ENCODE measurements around the gene WWTR1. TPM values are rescaled to one million over a fixed set of nuclear protein-coding genes. Genes with fewer than 3 reads are reported as not detected.

WWTR1 gene
- polyA plus RNA-seq, 1 donor (not counting 4 experiments of a cell fraction or from before 2014, with no cell fraction given), result 77.3 TPM

DNA sequence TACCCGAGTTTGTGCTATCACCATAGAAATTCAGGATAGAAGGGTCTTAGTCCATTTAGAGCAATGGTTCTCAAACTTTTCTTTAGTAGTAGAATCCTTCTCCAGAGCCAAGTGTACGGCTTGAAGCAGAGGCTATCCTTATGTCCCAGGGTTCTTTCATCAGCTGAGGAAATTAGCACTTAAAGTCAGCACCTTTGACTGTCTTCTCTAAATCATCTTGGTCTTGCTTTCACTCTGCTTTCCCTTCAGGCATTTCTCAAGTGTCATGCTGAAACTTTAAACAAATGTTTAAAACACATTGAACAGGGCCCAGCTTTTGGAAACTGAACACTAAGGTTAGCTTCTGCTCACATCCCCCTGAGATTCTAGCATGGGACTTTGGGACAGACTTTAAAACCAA, 105.1 kb downstream of the WWTR1 start:
- H3K4me3 ChIP-seq (ENCODE audit: control insufficient read depth in 2 of 3, extremely low read depth in 1 of 3, insufficient read depth in 2 of 3, low read depth in 1 of 3, low read length in 3 of 3), result no peak overlapping the region
- no peaks in the 10 kb centered on the region for H3K36me3 ChIP-seq (ENCODE audit: control insufficient read depth in 2 of 2, extremely low read depth in 1 of 2, insufficient read depth in 2 of 2, low read length in 2 of 2)
- dilution Hi-C loops (cut with MboI; ENCODE audit: extremely low pct_ligation_motif_present, low sequenced_read_pairs), result no loop called here
- no peaks in the 10 kb centered on the region for H3K9me1 ChIP-seq (ENCODE audit: control insufficient read depth, extremely low read depth, insufficient read depth, low read length)
- no peak for FAIRE-seq
- no peaks in the 10 kb centered on the region for H3K9me3 ChIP-seq (ENCODE audit: control insufficient read depth, low read depth, low read length)
- H2AFZ ChIP-seq (ENCODE audit: control insufficient read depth, low read length), result no peak overlapping the region
- H3K27ac ChIP-seq (ENCODE audit: control insufficient read depth, insufficient read depth, low read length), result no peak overlapping the region
- no peak overlapping the region for H3K9ac ChIP-seq (ENCODE audit: control insufficient read depth, extremely low read depth, insufficient read depth, low read length)
- H3K4me2 ChIP-seq (ENCODE audit: control insufficient read depth, extremely low read depth, insufficient read depth, low read depth, low read length), result no peak overlapping the region
- H3K4me1 ChIP-seq (ENCODE audit: control insufficient read depth, extremely low read depth, insufficient read depth, low read length), result peaks cover 25% of the 10 kb centered on the region
- TF ChIP-seq, protein P1, sequence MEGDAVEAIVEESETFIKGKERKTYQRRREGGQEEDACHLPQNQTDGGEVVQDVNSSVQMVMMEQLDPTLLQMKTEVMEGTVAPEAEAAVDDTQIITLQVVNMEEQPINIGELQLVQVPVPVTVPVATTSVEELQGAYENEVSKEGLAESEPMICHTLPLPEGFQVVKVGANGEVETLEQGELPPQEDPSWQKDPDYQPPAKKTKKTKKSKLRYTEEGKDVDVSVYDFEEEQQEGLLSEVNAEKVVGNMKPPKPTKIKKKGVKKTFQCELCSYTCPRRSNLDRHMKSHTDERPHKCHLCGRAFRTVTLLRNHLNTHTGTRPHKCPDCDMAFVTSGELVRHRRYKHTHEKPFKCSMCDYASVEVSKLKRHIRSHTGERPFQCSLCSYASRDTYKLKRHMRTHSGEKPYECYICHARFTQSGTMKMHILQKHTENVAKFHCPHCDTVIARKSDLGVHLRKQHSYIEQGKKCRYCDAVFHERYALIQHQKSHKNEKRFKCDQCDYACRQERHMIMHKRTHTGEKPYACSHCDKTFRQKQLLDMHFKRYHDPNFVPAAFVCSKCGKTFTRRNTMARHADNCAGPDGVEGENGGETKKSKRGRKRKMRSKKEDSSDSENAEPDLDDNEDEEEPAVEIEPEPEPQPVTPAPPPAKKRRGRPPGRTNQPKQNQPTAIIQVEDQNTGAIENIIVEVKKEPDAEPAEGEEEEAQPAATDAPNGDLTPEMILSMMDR (optimal IDR thresholded peaks at IDR 0.05 in 1 of 3, IDR thresholded peaks at IDR 0.05 in 1 of 3, conservative IDR thresholded peaks at IDR 0.05 in 1 of 3; ENCODE audit: extremely low read depth in 1 of 3, insufficient read depth in 2 of 3, low read length in 3 of 3), result no peak
- peaks cover 31% of the 10 kb centered on the region for H3K79me2 ChIP-seq (ENCODE audit: control insufficient read depth, insufficient read depth, low read length)
- H3K27me3 ChIP-seq (ENCODE audit: control insufficient read depth, extremely low read depth, insufficient read depth, low read length), result no peaks in the 10 kb centered on the region
- no peak for DNase-seq (ENCODE audit: low read depth, low spot score)
- H4K20me1 ChIP-seq (ENCODE audit: control insufficient read depth, extremely low read depth, insufficient read depth, low read length), result no peaks in the 10 kb centered on the region

GRCh38 chr3:149551500-149551899, 106.3 kb downstream of the WWTR1 start:
- Histone ChIP-seq H3K4me3 (ENCODE audit: control insufficient read depth in 2 of 3, extremely low read depth in 1 of 3, insufficient read depth in 2 of 3, low read depth in 1 of 3, low read length in 3 of 3) (no peak overlapping the region), H4K20me1 (ENCODE audit: control insufficient read depth, extremely low read depth, insufficient read depth, low read length) (no peaks in the 10 kb centered on the region), H3K27me3 (ENCODE audit: control insufficient read depth, extremely low read depth, insufficient read depth, low read length) (no peaks in the 10 kb centered on the region), H3K9me1 (ENCODE audit: control insufficient read depth, extremely low read depth, insufficient read depth, low read length) (no peaks in the 10 kb centered on the region), H3K79me2 (ENCODE audit: control insufficient read depth, insufficient read depth, low read length) (peaks cover 33% of the 10 kb centered on the region), H3K4me2 (ENCODE audit: control insufficient read depth, extremely low read depth, insufficient read depth, low read depth, low read length) (no peak overlapping the region), H3K9me3 (ENCODE audit: control insufficient read depth, low read depth, low read length) (no peaks in the 10 kb centered on the region), H3K9ac (ENCODE audit: control insufficient read depth, extremely low read depth, insufficient read depth, low read length) (no peak overlapping the region), H3K36me3 (ENCODE audit: control insufficient read depth in 2 of 2, extremely low read depth in 1 of 2, insufficient read depth in 2 of 2, low read length in 2 of 2) (peaks cover 0 to 2% of the 10 kb centered on the region in 2 experiments), H2AFZ (ENCODE audit: control insufficient read depth, low read length) (no peak overlapping the region), H3K4me1 (ENCODE audit: control insufficient read depth, extremely low read depth, insufficient read depth, low read length) (peaks cover 25% of the 10 kb centered on the region), H3K27ac (ENCODE audit: control insufficient read depth, insufficient read depth, low read length) (no peak overlapping the region)
- FAIRE-seq (no peak), DNase-seq (ENCODE audit: low read depth, low spot score) (no peak)
- TF ChIP-seq EZH2 (IDR thresholded peaks at IDR 0.05; ENCODE audit: low read length), result no peak
- TF ChIP-seq, protein P1 (optimal IDR thresholded peaks at IDR 0.05 in 1 of 3, IDR thresholded peaks at IDR 0.05 in 1 of 3, conservative IDR thresholded peaks at IDR 0.05 in 1 of 3; ENCODE audit: extremely low read depth in 1 of 3, insufficient read depth in 2 of 3, low read length in 3 of 3), result no peak
- dilution Hi-C loops (cut with MboI; ENCODE audit: extremely low pct_ligation_motif_present, low sequenced_read_pairs), result no loop called here
